IPS-11a (cell line): Measurements from ENCODE around the gene SPEF2.
"Not testable (repeated sequence)": the region's sequence is repeated elsewhere in the genome, so short reads cannot be mapped to it uniquely, and the experiment has no call there.

Experiments
- H3K4me3 ChIP-seq: one replicate; pipeline ENCODE4 v1.5.1; 2013; ENCODE audit warnings: low read depth, low read length, control low read depth

Gene SPEF2

GRCh38 chr5:35816881-35817521 lies 199.3 kb downstream of the SPEF2 start:
- no peak overlapping the region for H3K4me3 ChIP-seq

GRCh38 chr5:35819026-35819425 lies 201.4 kb downstream of the SPEF2 start:
- H3K4me3 ChIP-seq, result no peak overlapping the region

- no peak overlapping the region for H3K4me3 ChIP-seq
Observed at GRCh38 chr5:35819668-35820067, 202.0 kb downstream of the SPEF2 start.

GRCh38 chr5:35820735-35821134 lies 203.1 kb downstream of the SPEF2 start:
- H3K4me3 ChIP-seq, result no peak overlapping the region

- H3K4me3 ChIP-seq, result no peak overlapping the region
Observed at GRCh38 chr5:35821513-35821912, 203.8 kb downstream of the SPEF2 start.

GRCh38 chr5:35822511-35822910 lies 204.8 kb downstream of the SPEF2 start:
- H3K4me3 ChIP-seq, result no peak overlapping the region

GRCh38 chr5:35823347-35824098 lies 205.9 kb downstream of the SPEF2 start:
- H3K4me3 ChIP-seq, result no peak overlapping the region

GRCh38 chr5:35826056-35826455 lies 208.4 kb downstream of the SPEF2 start:
- no peak overlapping the region for H3K4me3 ChIP-seq

GRCh38 chr5:35826554-35826953 lies 208.9 kb downstream of the SPEF2 start:
- no peak overlapping the region for H3K4me3 ChIP-seq

GRCh38 chr5:35828082-35828598 lies 210.5 kb downstream of the SPEF2 start:
- H3K4me3 ChIP-seq, result no peak overlapping the region

GRCh38 chr5:35830587-35830986 lies 212.9 kb downstream of the SPEF2 start:
- H3K4me3 ChIP-seq, result no peak overlapping the region

- no peak overlapping the region for H3K4me3 ChIP-seq
Observed at GRCh38 chr5:35832762-35833161, 215.1 kb downstream of the SPEF2 start.

GRCh38 chr5:35833224-35833623 lies 215.6 kb downstream of the SPEF2 start:
- no peak overlapping the region for H3K4me3 ChIP-seq

GRCh38 chr5:35835796-35836742 lies 218.4 kb downstream of the SPEF2 start:
- no peak overlapping the region for H3K4me3 ChIP-seq

- H3K4me3 ChIP-seq, result no peak overlapping the region
Observed at GRCh38 chr5:35838370-35839042, 220.8 kb downstream of the SPEF2 start.

GRCh38 chr5:35842856-35843255 lies 225.2 kb downstream of the SPEF2 start:
- H3K4me3 ChIP-seq, result no peak overlapping the region

- H3K4me3 ChIP-seq, result not testable (repeated sequence)
Observed at GRCh38 chr5:35845508-35845907, 227.8 kb downstream of the SPEF2 start.

GRCh38 chr5:35847491-35847890 lies 229.8 kb downstream of the SPEF2 start:
- no peak overlapping the region for H3K4me3 ChIP-seq

GRCh38 chr5:35847961-35848360 lies 230.3 kb downstream of the SPEF2 start:
- H3K4me3 ChIP-seq, result no peak overlapping the region

- H3K4me3 ChIP-seq, result no peak overlapping the region
Observed at GRCh38 chr5:35849860-35850259, 232.2 kb downstream of the SPEF2 start.
